ENCODE results near the gene P4HB. TPM values are rescaled to one million over a fixed set of nuclear protein-coding genes. Genes with fewer than 3 reads are reported as not detected.
A peak's percentile ranks its signal among the peaks of the same experiment; 100 is the strongest.

Gene P4HB
- total RNA-seq, 1 experiment from 2014 or later = 800 TPM

DNA sequence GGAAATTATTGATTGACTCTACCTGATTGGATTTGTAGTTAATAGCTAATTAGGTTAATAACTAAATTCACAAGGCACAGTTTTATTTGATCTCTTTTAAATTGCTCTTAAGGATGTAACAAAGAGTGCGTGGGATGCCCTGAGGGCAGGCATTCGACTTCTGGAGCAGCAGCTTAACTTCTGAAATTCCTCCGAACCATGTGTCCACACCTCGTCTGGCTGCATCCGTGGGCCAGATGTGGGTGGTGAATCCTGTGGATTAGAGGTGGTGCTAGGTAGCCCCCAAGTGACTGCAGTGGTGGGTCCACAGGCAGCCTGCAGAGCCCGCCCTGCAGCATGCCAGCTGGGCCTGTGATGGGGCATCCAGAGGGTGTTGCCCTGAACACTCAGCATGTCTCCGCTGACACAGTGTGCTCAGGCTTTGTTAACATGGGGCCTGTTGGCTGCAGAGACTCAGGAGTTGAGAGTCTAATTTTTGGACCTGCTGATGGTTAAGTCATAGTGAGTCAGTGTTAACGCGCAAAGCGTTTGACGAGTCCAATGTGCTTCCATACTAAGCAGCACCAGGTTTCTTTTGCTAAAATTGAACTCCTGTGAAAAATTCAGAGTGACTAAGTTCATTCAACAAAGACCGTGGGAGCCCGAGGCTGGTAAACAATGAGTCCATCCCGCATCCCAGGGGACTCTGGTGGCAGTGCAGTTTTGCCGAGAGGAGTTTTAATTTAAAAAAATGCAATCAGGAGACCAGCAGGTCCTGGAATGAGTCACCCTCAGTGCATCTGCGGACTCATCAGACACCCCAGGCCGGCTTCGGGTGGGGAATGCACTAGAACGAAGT lies 37.9 kb upstream of the P4HB start:
- no peak for DNase-seq (ENCODE audit: extremely low read depth, low read depth)

DNA sequence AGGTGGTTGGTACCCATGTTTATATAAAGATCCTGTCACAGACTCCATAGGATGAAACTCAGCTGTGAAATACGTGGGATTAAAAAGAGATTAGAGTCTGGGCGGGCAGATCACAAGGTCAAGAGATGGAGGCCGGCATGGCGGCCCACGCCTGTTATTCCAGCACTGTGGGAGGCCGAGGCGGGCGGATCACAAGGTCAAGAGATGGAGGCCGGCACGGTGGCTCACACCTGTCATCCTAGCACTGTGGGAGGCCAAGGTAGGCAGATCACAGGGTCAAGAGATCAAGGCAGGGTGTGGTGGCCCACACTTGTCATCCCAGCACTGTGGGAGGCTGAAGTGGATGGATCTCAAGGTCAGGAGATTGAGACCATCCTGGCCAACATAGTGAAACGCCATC lies 35.1 kb upstream of the P4HB start:
- no peak for DNase-seq (ENCODE audit: extremely low read depth, low read depth)

GRCh38 chr17:81891303-81891552 lies 30.9 kb upstream of the P4HB start:
- no peak for DNase-seq (ENCODE audit: extremely low read depth, low read depth)

GRCh38 chr17:81890447-81891302 lies 30.3 kb upstream of the P4HB start:
- no peak for DNase-seq (ENCODE audit: extremely low read depth, low read depth)

- DNase-seq (ENCODE audit: extremely low read depth, low read depth) = no peak
These were observed 29.3 kb upstream of the P4HB start for GRCh38 chr17:81889602-81890001.

DNA sequence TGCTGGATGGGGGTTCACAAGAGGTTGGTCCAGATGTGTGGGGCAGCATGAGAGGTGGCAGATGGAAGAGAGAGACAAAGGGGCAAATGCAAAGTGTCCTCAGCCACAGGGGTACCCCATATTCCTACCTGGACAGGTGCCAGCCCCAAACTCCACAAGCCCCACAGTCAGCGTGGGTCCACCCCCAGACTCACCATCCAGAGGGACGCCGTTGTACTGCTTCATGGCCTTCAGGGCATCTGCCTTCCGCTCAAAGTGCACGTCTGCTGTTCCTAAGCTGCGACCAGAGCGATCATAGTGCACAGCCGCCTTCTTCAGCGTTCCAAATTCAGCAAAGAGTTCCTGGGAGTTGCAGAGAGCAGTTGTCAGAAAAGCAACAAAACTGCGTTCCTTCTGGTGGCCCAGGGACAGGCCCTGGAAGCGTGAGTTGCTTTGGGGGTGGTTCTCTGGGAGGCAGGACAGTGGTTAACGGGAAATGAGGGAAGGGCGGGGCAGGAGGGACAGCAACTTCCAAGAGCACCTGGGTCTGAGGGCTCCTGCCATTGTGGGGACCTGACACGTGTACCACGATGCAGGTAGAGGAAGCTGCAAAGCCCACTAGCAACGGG lies 28.8 kb upstream of the P4HB start:
- no peak for DNase-seq (ENCODE audit: extremely low read depth, low read depth)

GRCh38 chr17:81888105-81888987 lies 28.0 kb upstream of the P4HB start:
- no peak for DNase-seq (ENCODE audit: extremely low read depth, low read depth)

- DNase-seq (ENCODE audit: extremely low read depth, low read depth) = no peak
These were observed 25.7 kb upstream of the P4HB start for GRCh38 chr17:81885869-81886548.

- DNase-seq (ENCODE audit: extremely low read depth, low read depth) = no peak
These were observed 25.1 kb upstream of the P4HB start for GRCh38 chr17:81885454-81885853.

DNA sequence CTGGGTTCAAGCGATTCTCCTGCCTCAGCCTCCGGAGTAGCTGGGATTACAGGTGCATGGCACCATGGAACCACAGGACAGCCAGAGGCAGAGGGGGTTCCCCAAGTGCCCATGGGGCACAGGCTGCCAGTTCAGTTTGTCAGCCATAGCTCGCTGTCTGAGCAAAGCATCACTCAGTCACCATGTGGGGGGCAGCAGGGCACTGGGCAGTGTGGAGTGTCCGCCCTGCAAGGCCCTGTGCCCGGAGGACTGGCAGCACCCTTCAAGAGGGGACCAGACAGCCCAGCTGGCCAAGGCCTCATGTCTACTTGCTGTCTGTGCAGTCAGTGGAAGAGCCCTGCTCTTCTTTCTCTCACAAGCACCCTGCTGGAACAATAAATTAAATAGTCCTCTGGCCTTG lies 24.6 kb upstream of the P4HB start:
- DNase-seq (ENCODE audit: extremely low read depth, low read depth) = no peak

GRCh38 chr17:81884520-81884919 lies 24.2 kb upstream of the P4HB start:
- no peak for DNase-seq (ENCODE audit: extremely low read depth, low read depth)

GRCh38 chr17:81879121-81879520 lies 18.8 kb upstream of the P4HB start:
- DNase-seq (ENCODE audit: extremely low read depth, low read depth) = no peak

GRCh38 chr17:81878294-81878693 lies 18.0 kb upstream of the P4HB start:
- no peak for DNase-seq (ENCODE audit: extremely low read depth, low read depth)

- DNase-seq (ENCODE audit: extremely low read depth, low read depth) = no peak
These were observed 17.2 kb upstream of the P4HB start for GRCh38 chr17:81877569-81877968.

DNA sequence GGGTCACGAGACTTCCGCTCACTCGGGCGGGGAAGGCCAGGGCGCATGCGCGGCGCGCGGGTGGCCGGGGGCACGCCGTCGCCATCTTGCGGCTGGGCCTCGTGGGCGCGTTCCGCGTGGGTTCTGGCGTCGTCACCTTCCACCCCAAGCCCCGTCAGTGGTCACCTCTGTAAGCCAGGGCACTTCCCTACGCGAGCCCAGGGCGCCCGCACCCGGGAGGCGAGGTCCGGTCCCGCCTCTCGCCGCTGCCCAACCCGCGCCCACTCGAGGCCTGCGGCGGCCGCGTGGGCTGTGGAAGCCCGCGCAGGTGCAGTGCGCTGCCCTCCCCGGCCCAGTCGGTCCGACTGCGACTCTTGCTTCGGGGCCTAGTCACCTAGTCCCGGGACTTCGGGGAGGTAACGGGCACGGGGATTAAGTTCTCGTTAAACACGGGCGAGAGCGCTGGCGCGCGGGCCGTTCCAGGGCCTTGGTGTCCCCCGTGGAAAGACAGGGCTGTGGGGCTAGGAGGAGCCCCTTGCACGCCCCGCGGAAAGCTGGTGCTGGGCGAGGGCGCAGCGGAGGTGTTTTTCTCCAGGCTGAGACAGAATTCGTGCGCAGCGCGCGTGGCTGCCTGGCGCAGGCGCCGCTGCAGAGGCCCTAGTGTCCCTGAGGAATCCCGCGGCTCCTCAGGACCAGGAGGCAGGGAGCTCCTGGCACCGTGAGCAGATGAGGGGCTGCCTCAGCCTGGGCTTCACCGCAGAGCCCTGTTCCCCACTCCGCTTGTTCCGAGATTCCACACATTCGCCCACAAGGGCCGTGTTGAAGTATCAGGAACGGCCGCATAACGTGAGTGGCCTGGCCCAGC lies 11.3 kb upstream of the P4HB start:
- peak; percentile 90 for DNase-seq (ENCODE audit: extremely low read depth, low read depth)

DNA sequence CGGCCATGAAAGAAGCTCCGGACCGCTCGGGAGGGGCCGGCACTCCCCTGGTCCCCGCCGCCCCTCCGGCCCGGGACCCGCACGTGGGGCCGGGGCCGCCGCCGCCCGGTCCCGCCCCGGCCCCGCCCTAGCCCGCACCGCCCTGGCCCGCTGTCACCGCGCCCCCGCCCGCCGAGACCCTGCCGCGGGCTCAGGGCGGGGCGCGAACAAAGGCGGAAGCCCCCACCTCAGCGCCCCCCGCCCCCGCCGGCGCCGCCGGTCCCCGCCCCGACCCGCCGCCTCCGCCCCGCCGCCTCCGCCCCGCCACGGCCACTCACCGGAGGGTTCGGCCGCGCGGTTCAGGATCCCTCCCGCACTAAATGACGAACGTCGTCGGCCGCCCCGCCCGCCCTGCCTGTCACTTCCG lies 10.6 kb upstream of the P4HB start, which contains the start of gene ARHGDIA:
Gene ARHGDIA, minus strand, starts transcription at position 357 of the 406 bp plus-strand sequence. CDS start 1,407 bp downstream, outside the sequence.
- DNase-seq (ENCODE audit: extremely low read depth, low read depth) = no peak

DNA sequence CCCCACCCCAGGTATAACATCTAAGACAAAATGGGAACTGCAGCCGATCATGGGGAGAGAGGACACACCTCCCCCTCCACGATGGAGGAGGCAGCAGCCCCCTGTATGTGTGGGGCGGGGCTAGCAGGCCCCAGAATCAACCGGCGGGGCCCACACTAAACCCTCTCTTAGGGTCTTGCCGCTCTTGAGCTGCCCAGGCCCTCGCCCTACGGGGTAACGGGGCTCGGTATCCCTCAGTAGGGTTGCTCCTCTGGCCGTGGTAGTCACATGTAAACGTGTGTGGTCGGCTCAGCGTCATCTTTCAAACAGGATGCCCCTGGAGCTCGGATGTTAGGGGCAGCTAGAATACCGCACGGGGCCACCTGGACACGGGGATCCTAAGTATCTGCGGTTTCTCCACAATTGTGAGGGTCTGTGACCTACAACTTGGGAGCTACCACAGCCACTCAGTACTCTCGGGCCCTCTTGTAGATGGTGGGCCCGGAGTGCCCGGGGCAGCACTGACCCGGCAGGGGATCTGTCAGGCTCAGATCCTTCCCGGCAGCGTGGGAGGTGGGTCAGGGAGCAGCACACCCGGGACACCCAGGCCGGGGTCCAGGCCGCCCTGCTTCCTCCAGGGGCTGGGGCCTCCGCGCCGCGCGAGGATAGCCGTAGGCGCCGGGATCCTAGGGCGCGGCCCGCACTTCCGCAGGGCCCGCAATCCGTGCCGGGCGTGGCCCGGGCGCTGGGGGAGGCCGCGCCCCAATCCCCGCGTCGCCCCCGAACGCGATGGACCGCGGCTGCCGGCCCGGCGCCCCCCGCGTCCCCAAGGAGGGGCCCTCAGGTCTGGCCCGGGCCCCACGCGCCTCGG lies 10.0 kb upstream of the P4HB start:
- no peak for DNase-seq (ENCODE audit: extremely low read depth, low read depth)

Measured in NCI-H460 (cell line).